Ascending aorta (tissue), 2 donors: ENCODE results near the gene TSG101. TPM values are rescaled to one million over a fixed set of nuclear protein-coding genes. Genes with fewer than 3 reads are reported as not detected.

Experiments
- DNase-seq, 2 donors: peaks; one replicate each; pipeline ENCODE4 v3.0.0-alpha.2; 2019; ENCODE audit warnings: low spot score in 2 of 2
- H3K27ac ChIP-seq, 2 donors: fragments of 200-600 bp; sonication (generic); one replicate each; pipeline ENCODE4 v1.5.1; 2016 to 2017; ENCODE audit warnings: mild to moderate bottlenecking in 1 of 2
- H3K27me3 ChIP-seq: fragments of 200-600 bp; sonication (generic); one replicate; pipeline ENCODE4 v1.5.1; 2017
- H3K36me3 ChIP-seq, 2 donors: fragments of 200-600 bp; sonication (generic); one replicate each; pipeline ENCODE4 v1.5.1; 2016
- H3K4me1 ChIP-seq, 2 donors: fragments of 200-600 bp; sonication (generic); one replicate each; pipeline ENCODE4 v1.5.1; 2016 to 2017; ENCODE audit warnings: mild to moderate bottlenecking in 1 of 2
- H3K4me3 ChIP-seq, 2 donors: fragments of 200-600 bp; sonication (generic); one replicate each; pipeline ENCODE4 v1.5.1; 2016 to 2017; ENCODE audit warnings: mild to moderate bottlenecking in 1 of 2
- H3K9me3 ChIP-seq, 2 donors: fragments of 200-600 bp; sonication (generic); one replicate each; pipeline ENCODE4 v1.5.1; 2016
- CTCF ChIP-seq, 3 experiments: fragments of 200-600 bp in 2 of 3; fragments of 450-650 bp in 1 of 3; sonication (generic) in 2 of 3; IDR thresholded peaks; one replicate each; pipeline ENCODE4 v1.5.1; 2016 to 2019; ENCODE audit warnings: antibody characterized with exemption in 3 of 3, mild to moderate bottlenecking in 1 of 3, moderate library complexity in 1 of 3
- intact Hi-C: fragments of 100-400 bp; cut with DNase I; formaldehyde crosslinking; loops from one replicate; pipeline ENCODE4 v1.15.1; 2023
- total RNA-seq: library from RNA; depleted of rRNA; stranded (reverse); fragments of >200 nt; gene quantifications from one replicate; pipeline ENCODE4 v1.1.0, GENCODE V29; 2016

The TSG101 gene
- total RNA-seq, 1 donor from 2014 or later = 20.3 TPM

- H3K36me3 ChIP-seq = no peaks in the 10 kb centered on the region
- H3K27me3 ChIP-seq = no peaks in the 10 kb centered on the region
- H3K9me3 ChIP-seq = no peaks in the 10 kb centered on the region
- no peak for DNase-seq
- intact Hi-C loops = no loop called here
- no peak for TF ChIP-seq CTCF (IDR thresholded peaks at IDR 0.05)
- H3K4me1 ChIP-seq = no peaks in the 10 kb centered on the region
- no peak overlapping the region for H3K4me3 ChIP-seq
- no peak overlapping the region for H3K27ac ChIP-seq
Observed at GRCh38 chr11:18466402-18466801, 60.3 kb downstream of the TSG101 start.

- DNase-seq = no peak
- no peaks in the 10 kb centered on the region for H3K27me3 ChIP-seq
- no peak for TF ChIP-seq CTCF (IDR thresholded peaks at IDR 0.05)
- H3K4me1 ChIP-seq = no peaks in the 10 kb centered on the region
- intact Hi-C loops = no loop called here
- H3K4me3 ChIP-seq = no peak overlapping the region
- no peak overlapping the region for H3K27ac ChIP-seq
- H3K9me3 ChIP-seq = no peaks in the 10 kb centered on the region
- H3K36me3 ChIP-seq = no peaks in the 10 kb centered on the region
Observed at GRCh38 chr11:18463439-18463838, 63.3 kb downstream of the TSG101 start.

- no peaks in the 10 kb centered on the region for H3K9me3 ChIP-seq
- TF ChIP-seq CTCF (IDR thresholded peaks at IDR 0.05) = no peak
- H3K27ac ChIP-seq = no peak overlapping the region
- no peaks in the 10 kb centered on the region for H3K4me1 ChIP-seq
- DNase-seq = no peak
- H3K4me3 ChIP-seq = no peak overlapping the region
- intact Hi-C loops = no loop called here
- H3K36me3 ChIP-seq = no peaks in the 10 kb centered on the region
- H3K27me3 ChIP-seq = no peaks in the 10 kb centered on the region
Observed at GRCh38 chr11:18461909-18462308, 64.8 kb downstream of the TSG101 start.

- no peak overlapping the region for H3K27ac ChIP-seq
- H3K4me3 ChIP-seq = no peak overlapping the region
- intact Hi-C loops = no loop called here
- no peaks in the 10 kb centered on the region for H3K27me3 ChIP-seq
- DNase-seq = no peak
- TF ChIP-seq CTCF (IDR thresholded peaks at IDR 0.05) = no peak
- H3K9me3 ChIP-seq = no peaks in the 10 kb centered on the region
- H3K36me3 ChIP-seq = no peaks in the 10 kb centered on the region
- no peaks in the 10 kb centered on the region for H3K4me1 ChIP-seq
Observed at GRCh38 chr11:18459634-18460033, 67.1 kb downstream of the TSG101 start.

- Histone ChIP-seq H3K4me1 (no peaks in the 10 kb centered on the region), H3K9me3 (no peaks in the 10 kb centered on the region), H3K4me3 (no peak overlapping the region), H3K36me3 (no peaks in the 10 kb centered on the region), H3K27me3 (no peaks in the 10 kb centered on the region), H3K27ac (no peak overlapping the region)
- TF ChIP-seq CTCF (IDR thresholded peaks at IDR 0.05) = no peak
- intact Hi-C loops = no loop called here
- DNase-seq = no peak
Observed at GRCh38 chr11:18457450-18457849, 69.3 kb downstream of the TSG101 start.

GRCh38 chr11:18455686-18456372 is 70.9 kb downstream of the TSG101 start, which contains the start of gene LDHAL6A:
LDHAL6A (plus strand) TSS chr11:18455856; CDS start chr11:18456681, 825 bp downstream.
- H3K27me3 ChIP-seq = no peaks in the 10 kb centered on the region
- no peaks in the 10 kb centered on the region for H3K36me3 ChIP-seq
- no peak for DNase-seq
- intact Hi-C loops = no loop called here
- H3K4me1 ChIP-seq = no peaks in the 10 kb centered on the region
- no peak within 1 kb of the TSS for H3K4me3 ChIP-seq
- no peak for TF ChIP-seq CTCF (IDR thresholded peaks at IDR 0.05)
- no peak within 1 kb of the TSS for H3K27ac ChIP-seq
- no peaks in the 10 kb centered on the region for H3K9me3 ChIP-seq
